Measurements from ENCODE around the gene KLHL1.
"Not testable (repeated sequence)": the region's sequence is repeated elsewhere in the genome, so short reads cannot be mapped to it uniquely, and the experiment has no call there.

KLHL1 gene, protein sequence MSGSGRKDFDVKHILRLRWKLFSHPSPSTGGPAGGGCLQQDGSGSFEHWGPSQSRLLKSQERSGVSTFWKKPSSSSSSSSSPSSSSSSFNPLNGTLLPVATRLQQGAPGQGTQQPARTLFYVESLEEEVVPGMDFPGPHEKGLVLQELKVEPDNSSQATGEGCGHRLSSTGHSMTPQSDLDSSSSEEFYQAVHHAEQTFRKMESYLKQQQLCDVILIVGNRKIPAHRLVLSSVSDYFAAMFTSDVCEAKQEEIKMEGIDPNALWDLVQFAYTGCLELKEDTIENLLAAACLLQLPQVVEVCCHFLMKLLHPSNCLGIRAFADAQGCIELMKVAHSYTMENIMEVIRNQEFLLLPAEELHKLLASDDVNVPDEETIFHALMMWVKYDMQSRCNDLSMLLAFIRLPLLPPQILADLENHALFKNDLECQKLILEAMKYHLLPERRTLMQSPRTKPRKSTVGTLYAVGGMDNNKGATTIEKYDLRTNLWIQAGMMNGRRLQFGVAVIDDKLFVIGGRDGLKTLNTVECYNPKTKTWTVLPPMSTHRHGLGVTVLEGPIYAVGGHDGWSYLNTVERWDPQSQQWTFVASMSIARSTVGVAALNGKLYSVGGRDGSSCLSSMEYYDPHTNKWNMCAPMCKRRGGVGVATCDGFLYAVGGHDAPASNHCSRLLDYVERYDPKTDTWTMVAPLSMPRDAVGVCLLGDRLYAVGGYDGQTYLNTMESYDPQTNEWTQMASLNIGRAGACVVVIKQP

DNA sequence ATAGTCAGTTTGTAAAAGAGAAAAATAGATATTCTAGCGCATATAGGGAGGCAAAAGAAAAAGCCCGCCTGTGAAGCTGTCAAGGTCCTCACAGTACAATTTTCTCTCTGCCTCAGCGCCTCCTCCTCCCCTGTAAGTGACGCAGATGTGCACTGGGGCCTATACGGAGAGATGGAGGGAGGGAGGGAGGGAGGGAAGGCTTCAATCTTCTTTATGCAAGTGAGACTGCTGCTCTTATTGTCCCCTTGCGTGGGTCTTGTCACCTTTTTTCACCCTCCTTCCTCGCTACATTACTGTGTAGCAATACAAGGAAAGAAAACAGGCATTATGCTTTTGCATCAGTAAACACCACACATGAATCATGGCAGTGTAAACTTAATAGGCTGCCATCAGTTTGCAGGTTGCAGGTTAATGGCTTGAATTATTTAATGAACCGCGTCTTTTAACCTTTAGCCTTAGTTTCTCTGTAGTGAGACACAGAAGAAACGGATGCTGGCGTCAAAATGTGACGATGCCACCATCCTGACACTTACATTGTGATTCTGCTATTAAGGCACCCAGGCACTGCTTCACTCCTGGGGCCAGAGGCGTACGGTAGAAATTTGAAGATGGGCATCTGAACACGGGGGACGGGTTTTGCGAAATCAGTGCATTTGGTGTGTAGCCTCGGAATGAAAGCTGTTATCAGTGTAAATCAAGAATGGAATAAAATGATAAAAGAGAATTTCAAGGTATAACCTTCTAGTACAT, at the start of gene KLHL1:
KLHL1 (minus strand) TSS at position 97 of the 750 bp plus-strand sequence. CDS start 753 bp downstream, outside the sequence.
- DNase-seq (ENCODE audit: low spot score): peak; percentile 43

DNA sequence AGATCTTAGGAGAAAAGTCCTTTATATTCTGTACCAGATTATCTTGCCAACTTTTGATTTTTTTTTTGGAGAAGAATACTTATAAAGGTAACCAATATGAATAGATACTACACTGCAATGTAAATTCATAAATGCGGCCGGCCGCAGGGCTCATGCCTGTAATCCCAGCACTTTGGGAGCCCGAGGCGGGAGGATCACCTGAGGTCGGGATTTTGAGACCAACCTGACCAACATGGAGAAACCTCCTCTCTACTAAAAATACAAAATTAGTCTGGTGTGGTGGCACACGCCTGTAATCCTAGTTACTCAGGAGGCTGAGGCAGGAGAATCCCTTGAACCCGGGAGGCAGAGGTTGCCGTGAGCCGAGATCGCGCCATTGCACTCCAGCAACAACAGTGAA, 34.4 kb upstream of the KLHL1 start:
- DNase-seq (ENCODE audit: low spot score): not testable (repeated sequence)

DNA sequence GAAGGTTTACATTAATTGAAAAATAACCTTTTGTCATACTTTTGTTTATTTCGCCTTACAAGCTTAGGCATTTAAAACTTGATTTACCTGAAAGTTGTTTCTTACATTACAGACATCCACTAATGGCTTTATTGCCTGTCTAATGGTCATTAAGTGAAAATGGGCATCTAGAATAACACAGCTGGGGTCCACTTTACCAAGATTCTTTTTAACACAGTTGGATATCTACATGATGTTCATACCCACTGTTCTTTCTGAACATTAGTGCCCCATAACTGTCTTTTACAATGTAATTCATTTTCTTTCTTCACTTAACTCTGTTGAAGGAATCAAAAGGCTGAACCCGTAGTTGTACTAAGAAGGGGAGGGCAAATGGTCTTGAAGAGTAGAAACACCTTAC, 19.8 kb upstream of the KLHL1 start:
- DNase-seq (ENCODE audit: low spot score): no peak

DNA sequence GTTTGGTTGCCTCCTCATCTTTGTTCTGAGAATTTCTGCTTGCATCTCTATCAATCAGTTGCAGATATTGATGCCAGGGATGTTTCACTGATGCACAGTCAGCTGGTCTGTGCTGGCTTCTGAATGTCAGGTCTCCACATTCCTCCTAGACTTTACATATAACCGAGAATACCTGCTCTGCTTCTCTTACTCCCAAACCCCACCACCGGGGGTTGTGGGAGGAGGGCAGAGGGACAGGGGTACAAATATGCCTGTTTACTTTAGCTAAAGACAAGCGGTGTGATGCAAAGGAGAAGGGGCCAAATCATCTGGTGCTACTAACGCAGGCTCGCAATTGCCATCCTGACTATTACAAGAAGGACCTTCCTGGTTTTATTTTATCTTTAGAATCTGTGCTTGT, 17.4 kb upstream of the KLHL1 start:
- DNase-seq (ENCODE audit: low spot score): no peak

DNA sequence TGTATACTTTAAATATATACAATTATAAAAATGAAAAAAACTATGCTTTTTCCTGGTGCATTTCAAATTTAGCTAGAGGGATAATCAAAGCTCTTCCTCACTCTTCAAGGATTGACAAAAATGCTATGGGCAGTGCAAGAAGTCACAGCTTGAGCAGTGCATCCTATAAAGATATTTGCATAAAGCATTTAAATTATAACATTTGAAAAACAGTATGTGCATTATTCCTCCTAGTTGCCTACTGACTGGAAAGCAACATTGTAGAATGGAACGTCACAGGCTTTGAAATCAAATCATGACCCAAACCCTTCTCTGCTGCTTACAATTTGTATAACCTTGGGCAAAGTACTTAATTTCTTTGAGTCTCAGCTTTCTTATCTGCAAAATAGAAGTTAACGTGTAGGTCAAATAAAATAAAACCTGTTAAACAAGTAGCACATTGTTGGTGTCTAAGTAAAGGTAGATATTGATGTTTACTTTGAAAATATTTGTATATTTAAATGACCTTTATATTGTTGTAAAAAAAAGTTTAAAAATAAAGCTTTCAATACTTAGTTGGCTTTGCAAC, 9.2 kb upstream of the KLHL1 start:
- DNase-seq (ENCODE audit: low spot score): no peak

DNA sequence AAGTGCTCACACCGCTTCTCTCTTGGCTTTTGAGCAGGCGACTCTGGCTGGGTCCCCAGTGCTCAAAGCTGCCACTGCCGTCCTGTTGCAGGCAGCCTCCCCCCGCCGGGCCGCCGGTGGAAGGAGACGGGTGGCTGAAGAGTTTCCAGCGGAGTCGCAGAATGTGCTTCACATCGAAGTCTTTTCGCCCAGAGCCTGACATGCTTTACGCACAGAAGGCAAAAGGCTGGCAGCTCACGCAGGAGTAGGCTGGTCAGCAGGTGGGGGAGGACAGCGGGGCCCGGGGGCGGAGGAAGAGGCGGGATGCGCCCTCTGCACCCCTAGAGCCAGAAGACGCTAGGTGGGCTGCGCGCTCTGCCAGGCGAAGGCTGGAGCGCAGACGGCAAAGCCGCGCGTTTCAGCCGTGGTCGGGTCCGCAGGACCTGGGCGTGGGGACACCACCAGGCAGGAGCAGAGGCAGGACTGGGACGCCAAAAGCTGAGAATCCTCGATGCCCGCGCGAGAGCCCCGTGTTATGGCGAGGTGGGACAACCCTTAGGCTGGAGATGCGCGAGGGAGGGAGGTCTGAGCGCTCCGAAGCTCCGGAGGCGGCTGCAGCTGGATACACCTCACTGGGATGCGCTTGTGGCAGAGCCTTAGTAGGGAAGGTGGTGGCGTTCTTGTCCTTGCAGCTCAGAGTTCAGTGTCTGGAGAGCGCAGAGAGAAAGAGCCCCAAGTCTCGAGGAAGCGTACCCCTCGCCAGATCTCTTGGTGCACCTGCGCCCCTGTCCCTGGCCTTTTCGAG, 562 bp downstream of the KLHL1 start, which contains the start of gene ATXN8OS:
ATXN8OS (plus strand) TSS at position 329 of the 784 bp plus-strand sequence.
- peak; percentile 67 for DNase-seq (ENCODE audit: low spot score)

DNA sequence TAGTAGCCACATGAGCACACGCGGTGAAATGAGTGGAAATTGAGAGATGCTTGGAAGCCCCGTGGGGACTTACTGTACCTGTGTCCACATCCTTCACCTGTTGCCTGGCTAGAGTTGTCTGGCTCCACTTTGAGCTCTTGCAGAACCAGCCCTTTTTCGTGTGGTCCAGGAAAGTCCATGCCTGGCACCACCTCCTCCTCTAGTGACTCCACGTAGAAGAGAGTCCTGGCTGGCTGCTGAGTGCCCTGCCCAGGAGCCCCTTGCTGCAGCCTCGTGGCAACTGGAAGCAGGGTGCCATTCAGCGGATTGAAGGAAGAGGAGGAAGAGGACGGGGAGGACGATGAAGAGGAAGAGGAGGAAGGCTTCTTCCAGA, 1.1 kb downstream of the KLHL1 start:
- no peak for DNase-seq (ENCODE audit: low spot score)

DNA sequence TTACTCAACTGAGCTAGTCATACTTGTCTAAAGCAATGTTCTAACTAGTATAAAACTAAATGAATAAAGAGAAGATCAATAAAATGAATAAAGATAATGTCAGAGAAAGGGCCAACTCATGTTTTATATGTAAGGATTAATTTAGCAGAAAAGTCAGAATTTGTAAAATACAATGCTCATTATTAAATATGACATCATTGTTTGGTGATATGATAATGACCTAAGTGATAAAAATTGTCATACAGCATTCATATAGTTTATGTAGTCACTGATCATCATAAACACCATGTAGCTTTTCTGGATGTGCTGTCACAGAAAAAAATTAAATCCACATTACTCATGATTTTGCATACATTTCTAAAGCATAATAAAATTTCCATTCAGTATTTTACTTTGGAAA, 3.8 kb downstream of the KLHL1 start:
- no peak for DNase-seq (ENCODE audit: low spot score)

DNA sequence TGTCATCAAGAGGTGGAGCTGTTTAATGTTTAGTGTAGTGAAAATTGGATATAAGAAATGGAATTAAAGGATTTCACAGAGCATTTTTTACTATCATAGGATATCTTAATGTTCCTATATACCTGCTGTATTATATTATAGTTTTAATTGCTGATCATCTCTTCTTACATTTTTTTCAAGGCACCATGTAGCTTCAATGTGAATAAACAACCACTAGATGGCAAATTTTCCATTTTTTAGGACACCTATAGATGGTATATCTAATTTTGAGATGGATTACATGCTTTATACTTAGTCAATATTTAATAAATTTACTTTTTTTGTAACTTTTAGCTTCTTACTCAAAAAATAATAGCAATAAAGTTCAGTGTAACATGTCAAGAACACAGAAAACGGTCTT, 9.6 kb downstream of the KLHL1 start:
- DNase-seq (ENCODE audit: low spot score): no peak

DNA sequence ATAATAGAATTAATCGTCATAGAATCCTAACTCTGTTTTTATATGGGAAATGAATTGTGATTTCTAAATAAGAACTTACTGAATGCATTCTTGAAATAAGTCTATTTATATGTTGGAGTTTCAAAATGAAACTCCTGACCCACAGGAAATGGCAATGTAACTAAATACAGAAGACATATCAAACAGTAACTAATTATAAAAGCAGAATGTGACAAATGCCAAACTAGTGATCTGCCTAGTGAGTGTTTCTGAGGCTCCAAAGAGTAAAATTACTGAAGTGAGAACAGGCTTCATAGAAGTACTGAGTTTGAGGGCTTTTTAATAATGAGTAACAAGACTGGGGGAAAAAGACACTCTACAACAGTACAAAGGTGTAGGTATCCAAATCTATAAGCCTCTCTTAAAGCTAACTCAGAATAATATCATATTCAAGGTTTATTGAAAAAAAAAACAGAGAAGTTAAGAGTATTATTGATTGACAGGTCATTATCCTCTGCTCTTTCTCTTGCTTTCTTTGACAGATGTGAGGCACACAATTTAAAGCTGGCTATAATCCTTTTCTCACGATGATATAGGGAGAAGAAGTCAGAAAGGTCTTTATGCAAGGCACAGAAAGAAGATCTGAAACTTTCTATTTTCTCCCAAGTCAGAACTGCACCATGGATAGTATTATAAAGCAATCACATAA, 18.1 kb downstream of the KLHL1 start:
- no peak for DNase-seq (ENCODE audit: low spot score)

DNA sequence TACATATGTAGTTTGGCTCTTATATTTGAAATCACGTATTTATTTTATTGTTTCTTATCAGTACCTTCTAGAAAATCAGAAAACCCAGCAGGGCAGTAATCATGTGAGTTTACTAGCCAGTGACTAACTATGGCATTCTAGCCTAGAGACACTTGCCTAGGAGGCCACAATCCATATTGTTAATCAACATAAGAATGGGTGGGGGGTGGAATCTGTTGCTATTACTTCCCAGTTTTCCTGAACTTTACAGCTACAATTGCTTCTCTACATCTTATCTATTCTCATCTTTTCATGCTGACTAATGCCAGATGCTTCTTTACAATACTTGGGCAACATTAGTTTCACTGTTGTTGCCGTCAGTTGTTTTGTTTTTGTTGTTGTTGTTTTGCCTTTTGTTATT, 19.3 kb downstream of the KLHL1 start:
- no peak for DNase-seq (ENCODE audit: low spot score)

DNA sequence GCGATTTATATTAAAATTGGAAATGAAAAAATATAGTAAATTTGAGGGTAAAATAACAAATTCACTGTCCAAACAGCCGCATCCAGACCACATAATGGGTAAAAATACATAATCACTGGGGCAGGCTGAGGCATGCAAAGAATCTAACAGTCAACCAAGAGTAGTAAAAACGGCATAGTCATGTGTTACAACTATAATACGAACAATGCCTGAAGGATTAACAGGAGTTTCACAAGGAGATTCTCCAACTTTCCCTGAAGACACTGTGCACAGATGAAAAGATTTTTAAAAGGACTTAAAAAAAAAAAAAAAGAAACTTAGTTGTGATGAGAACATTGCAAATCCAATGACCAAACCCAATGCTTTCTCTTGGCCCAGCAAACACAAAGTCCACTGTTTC, 21.0 kb downstream of the KLHL1 start:
- DNase-seq (ENCODE audit: low spot score): no peak

DNA sequence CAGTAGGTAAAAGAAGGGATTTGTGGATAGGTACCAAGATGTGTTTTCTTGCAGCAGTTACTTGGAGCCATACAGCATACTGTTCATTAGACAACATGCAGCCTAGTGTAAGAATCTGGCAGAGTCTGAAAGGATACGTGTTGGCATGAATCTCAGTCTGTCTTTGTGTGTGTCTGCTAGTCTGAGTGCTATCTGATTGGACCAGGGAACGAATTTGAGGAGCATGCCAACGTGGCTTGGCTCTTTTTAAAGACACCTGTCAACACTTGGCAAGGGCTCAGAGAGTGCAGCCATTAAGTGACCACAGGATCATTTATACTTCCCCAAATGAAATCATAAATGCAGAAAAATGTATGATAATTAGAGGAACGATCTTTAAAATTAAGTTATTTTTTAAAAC, 28.2 kb downstream of the KLHL1 start:
- no peak for DNase-seq (ENCODE audit: low spot score)

DNA sequence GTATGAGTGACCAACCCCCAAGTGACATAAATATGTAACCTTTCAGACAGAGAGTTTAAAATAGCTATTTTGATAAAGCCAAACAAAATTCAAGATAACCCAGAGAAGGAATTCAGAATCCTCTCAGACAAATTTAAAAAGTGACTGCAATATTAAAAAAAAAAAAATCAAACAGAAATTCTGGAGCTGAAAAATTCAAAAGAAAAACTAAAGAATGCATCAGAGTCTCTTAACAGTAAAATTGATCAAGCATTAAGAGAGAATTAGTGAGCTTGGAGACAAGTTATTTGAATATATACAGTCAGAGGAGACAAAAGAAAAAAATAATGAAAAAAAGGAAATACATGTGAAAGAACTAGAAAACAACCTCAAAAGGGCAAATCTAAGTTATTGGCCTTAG, 53.7 kb downstream of the KLHL1 start:
- no peak for DNase-seq (ENCODE audit: low spot score)

DNA sequence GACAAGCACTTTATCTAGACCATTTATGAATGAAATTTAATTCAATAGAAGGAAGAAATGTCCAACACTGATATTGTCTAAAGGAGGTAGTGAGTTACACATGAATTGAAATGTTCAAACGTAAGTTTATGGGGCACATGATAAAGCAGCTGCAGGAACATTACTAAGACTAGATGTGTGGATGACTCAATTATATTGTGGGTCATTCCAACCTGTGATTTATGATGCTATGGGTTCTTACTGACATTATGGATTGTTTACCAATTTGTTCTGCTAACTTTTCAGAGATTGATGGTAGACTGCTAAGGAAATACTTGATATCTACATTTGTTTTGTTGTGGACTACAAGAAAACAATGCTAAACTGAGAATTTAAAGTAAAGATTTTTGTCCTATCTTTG, 56.7 kb downstream of the KLHL1 start:
- no peak for DNase-seq (ENCODE audit: low spot score)

DNA sequence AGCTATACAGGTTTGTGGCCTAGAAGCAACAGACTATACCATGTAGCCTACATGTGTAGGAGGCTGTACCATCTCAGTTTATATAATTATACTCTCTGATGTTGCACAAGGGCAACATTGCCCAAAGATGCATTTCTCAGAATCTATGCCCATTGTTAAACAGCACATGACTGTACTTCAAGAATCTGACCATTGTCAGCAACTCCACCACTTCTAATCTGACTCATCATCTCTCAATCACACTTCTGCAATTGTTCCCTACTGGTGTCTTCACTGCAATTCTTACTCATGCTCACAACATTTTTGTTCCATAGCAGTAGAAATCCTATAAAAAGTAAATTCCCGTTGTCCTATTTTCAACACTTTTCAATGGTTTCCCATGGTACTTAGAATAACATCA, 64.6 kb downstream of the KLHL1 start:
- no peak for DNase-seq (ENCODE audit: low spot score)

DNA sequence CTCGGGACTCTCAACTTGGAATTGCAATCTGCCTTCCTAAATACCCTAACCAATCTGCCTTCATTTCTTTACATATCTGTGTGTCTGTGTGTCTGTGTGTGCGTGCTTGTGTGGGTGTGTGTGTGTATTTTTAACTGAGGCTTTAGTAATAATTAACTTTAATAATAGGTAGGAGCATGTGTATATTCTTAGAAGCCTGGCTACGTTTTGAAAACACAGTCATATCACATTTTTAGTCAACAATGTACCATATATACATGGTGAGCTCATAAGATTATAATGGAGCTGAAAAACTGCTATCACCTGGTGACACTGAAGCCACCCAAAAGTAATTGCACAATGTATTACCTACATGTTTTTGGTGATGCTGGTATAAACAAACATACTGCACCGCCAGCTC, 66.1 kb downstream of the KLHL1 start:
- no peak for DNase-seq (ENCODE audit: low spot score)

DNA sequence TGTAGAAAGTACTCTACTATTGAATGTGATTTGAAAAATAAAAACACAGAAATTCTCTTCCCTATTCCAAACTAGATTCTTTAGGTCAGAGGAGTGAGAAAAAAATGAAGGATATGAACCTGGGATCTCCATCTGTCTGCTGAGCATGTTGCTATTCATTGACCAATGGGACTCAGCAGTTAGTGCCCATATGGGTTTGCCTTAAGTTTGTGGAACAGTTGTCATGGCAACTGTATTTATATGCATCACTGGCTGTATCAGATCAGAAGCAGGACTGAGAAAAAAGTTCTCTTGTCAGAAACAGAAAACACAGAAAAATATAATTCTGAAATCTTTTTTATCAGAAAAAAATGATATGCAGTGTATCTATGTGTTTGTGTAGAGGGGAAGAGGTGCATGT, 74.0 kb downstream of the KLHL1 start:
- no peak for DNase-seq (ENCODE audit: low spot score)

DNA sequence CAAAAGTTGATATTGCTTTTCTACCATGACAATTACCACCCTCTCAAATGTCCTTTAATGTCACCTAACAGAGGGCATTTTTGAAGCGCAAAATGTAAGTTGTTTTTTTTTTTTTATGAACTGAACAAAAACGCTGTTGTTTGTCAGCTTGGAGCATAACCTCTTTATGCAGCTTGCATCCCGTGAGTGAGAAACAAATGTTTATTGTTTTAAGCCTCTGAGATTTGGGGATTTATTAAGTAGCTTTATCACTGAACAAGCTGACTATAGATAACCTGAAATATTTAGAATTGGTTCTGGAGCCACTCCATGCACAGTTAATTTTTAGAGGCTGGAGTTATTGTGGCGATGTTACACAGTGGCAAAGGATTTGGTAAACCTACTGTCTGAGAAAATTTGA, 80.7 kb downstream of the KLHL1 start:
- DNase-seq (ENCODE audit: low spot score): no peak

DNA sequence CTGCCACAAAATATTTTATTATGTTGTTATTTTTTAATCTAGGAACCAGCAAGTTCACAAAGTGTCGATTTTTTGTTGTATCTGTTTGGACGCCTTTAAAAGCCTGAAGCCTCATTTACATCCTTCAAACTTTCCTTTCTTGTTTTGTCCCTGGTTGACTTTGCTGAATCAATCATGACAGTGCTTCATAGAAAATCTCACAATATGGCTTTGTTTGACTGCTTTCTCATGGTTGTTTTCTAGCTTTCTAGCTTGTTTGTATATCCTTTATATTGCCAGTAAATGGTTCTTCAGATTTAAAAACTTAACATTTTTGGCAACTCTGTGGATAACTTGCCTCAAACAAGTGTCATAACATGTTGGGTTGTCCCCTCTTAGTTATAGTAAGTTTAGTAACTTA, 84.7 kb downstream of the KLHL1 start:
- no peak for DNase-seq (ENCODE audit: low spot score)

DNA sequence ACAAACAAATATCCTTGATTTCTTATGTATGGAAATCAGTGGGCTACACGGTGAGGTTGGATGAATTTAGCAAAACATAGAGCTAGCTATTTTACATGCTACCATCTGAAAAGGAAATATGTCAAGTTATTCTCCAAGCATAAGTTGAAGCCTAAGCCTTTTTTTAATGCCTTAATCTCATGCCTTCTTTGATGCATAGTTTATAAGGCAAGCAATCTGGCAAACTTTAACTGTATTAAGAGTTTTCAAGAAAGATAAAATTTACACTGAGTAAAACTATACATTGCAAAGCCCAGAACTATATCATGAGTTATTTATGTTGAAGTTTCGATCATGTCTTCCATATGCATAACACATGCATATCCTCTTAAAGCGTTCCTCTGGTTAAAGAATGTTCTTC, 85.6 kb downstream of the KLHL1 start:
- DNase-seq (ENCODE audit: low spot score): no peak

Data from ecto neural progenitor cell (in vitro differentiated cells).